ENCODE measurements around the gene UTP20.

UTP20 gene

DNA sequence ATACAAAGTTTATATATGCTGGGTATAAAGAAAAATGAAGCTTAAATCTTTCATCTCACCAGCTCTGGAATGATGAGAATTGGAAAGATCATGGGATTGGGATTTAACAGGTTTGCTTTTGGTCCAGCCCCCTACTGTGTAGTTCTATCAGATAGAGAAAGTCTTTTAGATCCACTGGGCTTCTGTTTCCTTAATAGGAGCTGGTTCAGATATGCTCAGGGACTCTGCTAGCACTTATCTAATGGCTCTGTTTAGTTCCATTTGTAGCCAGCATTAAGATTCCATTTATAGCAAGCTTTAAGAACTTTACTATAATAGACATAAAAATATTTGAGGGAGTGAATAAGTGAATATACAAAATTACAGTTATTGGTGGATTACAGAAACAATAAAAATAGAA lies 42.6 kb downstream of the UTP20 start:
- TF ChIP-seq CTCF (IDR thresholded peaks at IDR 0.05; ENCODE audit: low read depth, low read length), result no peak
- DNase-seq (ENCODE audit: extremely low read depth, low read depth), result no peak

DNA sequence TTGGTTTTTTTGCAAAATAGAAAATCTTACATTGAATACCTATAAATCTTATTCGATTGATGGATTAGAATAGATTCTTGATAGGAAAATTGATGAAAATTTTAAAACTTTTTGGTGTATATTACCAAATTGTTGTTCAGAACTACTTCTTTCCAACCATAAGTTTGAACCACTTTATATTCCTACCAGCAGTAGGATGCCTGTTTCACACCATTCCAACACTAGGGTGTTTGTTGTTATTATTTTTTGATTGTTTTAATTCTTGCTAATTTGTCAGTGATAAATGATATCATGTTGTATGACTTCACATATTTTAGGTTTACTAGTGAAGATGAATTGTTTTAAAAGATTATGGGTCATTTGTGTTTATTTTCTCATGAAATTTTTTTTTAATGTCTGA lies 43.4 kb downstream of the UTP20 start:
- no peak for TF ChIP-seq CTCF (IDR thresholded peaks at IDR 0.05; ENCODE audit: low read depth, low read length)
- DNase-seq (ENCODE audit: extremely low read depth, low read depth), result no peak

- TF ChIP-seq CTCF (IDR thresholded peaks at IDR 0.05; ENCODE audit: low read depth, low read length), result no peak
- DNase-seq (ENCODE audit: extremely low read depth, low read depth), result no peak
Observed at GRCh38 chr12:101325590-101325989, 45.7 kb downstream of the UTP20 start.

DNA sequence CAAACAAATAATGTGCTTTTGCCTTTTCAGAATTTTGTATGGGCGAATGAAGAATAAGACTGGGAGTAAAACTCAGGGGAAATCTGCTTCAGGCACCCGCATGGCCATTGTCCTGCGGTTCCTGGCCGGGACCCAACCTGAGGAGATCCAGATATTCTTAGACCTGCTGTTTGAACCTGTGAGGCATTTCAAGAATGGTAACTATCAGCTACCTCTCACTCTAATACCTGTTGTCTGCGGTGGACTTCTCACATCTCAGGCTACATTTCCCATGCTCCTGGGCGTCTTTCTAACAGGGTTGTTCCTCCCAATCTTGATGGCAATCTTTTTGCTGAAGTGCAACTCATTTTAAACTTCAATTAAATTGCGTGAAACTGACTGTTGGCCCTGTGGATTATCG lies 47.1 kb downstream of the UTP20 start:
- no peak for TF ChIP-seq CTCF (IDR thresholded peaks at IDR 0.05; ENCODE audit: low read depth, low read length)
- DNase-seq (ENCODE audit: extremely low read depth, low read depth), result no peak

DNA sequence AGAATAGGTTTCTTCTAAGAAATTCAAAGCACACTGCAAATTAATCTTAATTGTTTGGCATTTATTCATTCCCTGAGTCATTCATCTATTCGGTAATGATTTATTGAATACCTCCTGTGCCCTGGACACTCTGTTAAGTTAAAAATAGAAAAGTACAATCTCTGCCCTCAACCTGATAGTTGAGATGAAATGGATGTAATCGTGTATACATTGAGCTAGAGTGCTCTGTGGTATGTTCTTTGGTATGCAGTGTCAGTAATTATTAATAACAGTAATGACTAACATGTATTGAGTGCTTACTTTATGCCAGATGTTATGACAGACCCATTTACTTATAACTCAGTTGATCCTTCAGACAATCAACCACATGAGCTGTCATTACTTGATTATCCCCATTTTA lies 47.6 kb downstream of the UTP20 start:
- TF ChIP-seq CTCF (IDR thresholded peaks at IDR 0.05; ENCODE audit: low read depth, low read length), result no peak
- no peak for DNase-seq (ENCODE audit: extremely low read depth, low read depth)

DNA sequence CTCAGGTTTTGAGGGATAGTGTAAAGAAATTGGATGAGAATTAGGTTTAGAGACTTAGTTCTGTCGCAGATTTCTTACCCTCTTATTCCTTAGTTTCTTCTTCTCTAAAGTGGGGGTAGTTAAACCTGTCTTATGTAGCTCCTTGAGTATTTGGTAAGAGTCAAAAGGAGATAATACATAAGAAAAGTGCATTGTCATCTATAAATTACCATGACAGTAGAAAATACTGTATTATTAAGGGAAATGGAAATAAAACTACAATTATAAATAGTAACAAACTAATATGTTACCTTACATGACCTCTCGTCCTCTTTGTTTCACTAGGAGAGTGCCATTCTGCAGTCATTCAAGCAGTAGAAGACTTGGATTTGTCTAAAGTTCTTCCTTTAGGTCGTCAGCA lies 49.0 kb downstream of the UTP20 start:
- no peak for DNase-seq (ENCODE audit: extremely low read depth, low read depth)
- TF ChIP-seq CTCF (IDR thresholded peaks at IDR 0.05; ENCODE audit: low read depth, low read length), result no peak

- TF ChIP-seq CTCF (IDR thresholded peaks at IDR 0.05; ENCODE audit: low read depth, low read length), result no peak
- no peak for DNase-seq (ENCODE audit: extremely low read depth, low read depth)
Observed at GRCh38 chr12:101330631-101331030, 50.7 kb downstream of the UTP20 start.

All from AG09319 (cell line).